WTC11 (cell line): ENCODE measurements around the gene EMP2. TPM values are rescaled to one million over a fixed set of nuclear protein-coding genes. Genes with fewer than 3 reads are reported as not detected.

ENCODE experiments used
- ATAC-seq: fragments of 200-7000 bp; cut with Tn5 transposase; 2 replicates; pipeline ENCODE4 v1.10.0; 2021; ENCODE audit warnings: mild to moderate bottlenecking, moderate library complexity
- CTCF ChIA-PET: fragments of 300-600 bp; sonication (Branson Sonifier 250); formaldehyde crosslinking; loops from one replicate; lab custom pipeline; 2021; ENCODE audit warnings: antibody characterized with exemption; lab: Charles Lee
- POLR2A ChIA-PET: fragments of 350-600 bp; sonication (Branson Sonifier 250); formaldehyde crosslinking; loops from one replicate; lab custom pipeline; 2021; ENCODE audit warnings: antibody characterized with exemption; lab: Charles Lee
- DNase-seq: peaks from one replicate; pipeline ENCODE4 v3.0.0; 2021; ENCODE audit warnings: low spot score
- H3K27ac Mint-ChIP-seq: 2 replicates; pipeline ENCODE4 v1.8.0; 2021; ENCODE audit warnings: mixed read lengths
- H3K27me3 Mint-ChIP-seq: 2 replicates; pipeline ENCODE4 v1.8.0; 2021; ENCODE audit warnings: low read depth, mild to moderate bottlenecking, moderate library complexity, mixed read lengths
- H3K36me3 Mint-ChIP-seq: 2 replicates; pipeline ENCODE4 v1.8.0; 2021; ENCODE audit warnings: mixed read lengths
- H3K4me1 Mint-ChIP-seq: 2 replicates; pipeline ENCODE4 v1.8.0; 2022; ENCODE audit warnings: mixed read lengths
- H3K4me3 Mint-ChIP-seq: 2 replicates; pipeline ENCODE4 v1.8.0; 2021; ENCODE audit warnings: mild to moderate bottlenecking, moderate library complexity, mixed read lengths
- H3K9me3 Mint-ChIP-seq: 2 replicates; pipeline ENCODE4 v1.8.0; 2021; ENCODE audit warnings: mixed read lengths
- FOXJ3 ChIP-seq: sonication (generic); formaldehyde crosslinking; IDR thresholded peaks from 2 replicates; pipeline ENCODE4 v1.9.0; 2021; ENCODE audit warnings: missing genetic modification reagents, mild to moderate bottlenecking, borderline replicate concordance
- GABPB1 ChIP-seq: sonication (generic); formaldehyde crosslinking; IDR thresholded peaks from 2 replicates; pipeline ENCODE4 v1.8.1; 2023; ENCODE audit warnings: mild to moderate bottlenecking, missing genetic modification reagents
- GRHL2 ChIP-seq: fragments of 250-450 bp; sonication (Bioruptor Pico); IDR thresholded peaks from 2 replicates; pipeline ENCODE4 v1.8.0; 2022; ENCODE audit warnings: mild to moderate bottlenecking, moderate library complexity; ENCODE audit not compliant: insufficient replicate concordance, severe bottlenecking
- GTF2I ChIP-seq: fragments of 250-450 bp; sonication (Bioruptor Pico); conservative IDR thresholded peaks from 2 replicates; pipeline ENCODE4 v1.4.0; 2021; ENCODE audit warnings: mild to moderate bottlenecking
- MYBL2 ChIP-seq: sonication (generic); formaldehyde crosslinking; IDR thresholded peaks from 2 replicates; pipeline ENCODE4 v1.8.1; 2023; ENCODE audit warnings: mild to moderate bottlenecking, moderate library complexity, missing genetic modification reagents
- SMAD4 ChIP-seq: sonication (generic); formaldehyde crosslinking; IDR thresholded peaks from 2 replicates; pipeline ENCODE4 v1.8.0; 2022; ENCODE audit warnings: mild to moderate bottlenecking, missing genetic modification reagents
- TP53 ChIP-seq: sonication (generic); formaldehyde crosslinking; IDR thresholded peaks from 2 replicates; pipeline ENCODE4 v1.8.1; 2023; ENCODE audit warnings: mild to moderate bottlenecking, missing genetic modification reagents
- ZNF121 ChIP-seq: sonication (generic); formaldehyde crosslinking; IDR thresholded peaks from 2 replicates; pipeline ENCODE4 v1.8.0; 2023; ENCODE audit warnings: missing genetic modification reagents
- total RNA-seq: library from RNA; stranded (reverse); gene quantifications from 3 replicates; pipeline ENCODE4 v1.2.3, GENCODE V29; 2021
- TF ChIP-seq, protein P1 (sequence below): sonication (generic); formaldehyde crosslinking; IDR thresholded peaks from 2 replicates; pipeline ENCODE4 v1.8.1; 2022; ENCODE audit warnings: mild to moderate bottlenecking, moderate library complexity, missing genetic modification reagents
- TF ChIP-seq, protein P2 (sequence below): sonication (generic); formaldehyde crosslinking; IDR thresholded peaks from 2 replicates; pipeline ENCODE4 v1.8.0; 2022; ENCODE audit warnings: mild to moderate bottlenecking, missing genetic modification reagents
- TF ChIP-seq, protein P3 (sequence below): sonication (generic); formaldehyde crosslinking; IDR thresholded peaks from 2 replicates; pipeline ENCODE4 v1.8.0; 2023; ENCODE audit warnings: missing genetic modification reagents
- TF ChIP-seq, protein P4 (sequence below): sonication (generic); formaldehyde crosslinking; IDR thresholded peaks from 2 replicates; pipeline ENCODE4 v1.8.1; 2023; ENCODE audit warnings: mild to moderate bottlenecking, missing genetic modification reagents, moderate library complexity
- TF ChIP-seq, protein P5 (sequence below): fragments of 250-450 bp; sonication (Bioruptor Pico); IDR thresholded peaks from 2 replicates; pipeline ENCODE4 v1.8.0; 2021; ENCODE audit warnings: mild to moderate bottlenecking

Gene EMP2
- total RNA-seq, 1 experiment from 2014 or later: 16.4 TPM

DNA sequence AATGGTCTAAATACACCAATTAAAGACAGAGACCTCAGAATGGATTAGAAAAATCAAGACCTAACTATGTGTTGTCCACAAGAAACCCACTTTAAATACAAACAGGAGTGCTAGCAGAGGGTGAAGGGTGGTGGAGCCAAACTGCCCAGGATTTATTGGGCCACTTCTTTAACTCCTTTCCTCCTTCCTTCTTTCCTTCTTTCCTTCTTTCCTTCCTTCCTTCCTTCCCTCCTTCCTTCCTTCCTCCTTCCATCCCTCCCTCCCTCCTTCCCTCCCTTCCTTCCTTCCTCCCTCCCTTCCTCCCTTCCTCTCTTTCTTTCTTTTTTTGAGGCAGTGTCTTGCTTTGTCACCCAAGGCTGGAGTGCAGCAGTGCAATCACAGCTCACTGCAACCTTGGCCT, 34.3 kb upstream of the EMP2 start (continued):
- TF ChIP-seq MYBL2 (no peak), FOXJ3 (CRISPR knock-in tag) (no peak), GTF2I (CRISPR knock-in tag) (no peak)
- TF ChIP-seq, protein P1, sequence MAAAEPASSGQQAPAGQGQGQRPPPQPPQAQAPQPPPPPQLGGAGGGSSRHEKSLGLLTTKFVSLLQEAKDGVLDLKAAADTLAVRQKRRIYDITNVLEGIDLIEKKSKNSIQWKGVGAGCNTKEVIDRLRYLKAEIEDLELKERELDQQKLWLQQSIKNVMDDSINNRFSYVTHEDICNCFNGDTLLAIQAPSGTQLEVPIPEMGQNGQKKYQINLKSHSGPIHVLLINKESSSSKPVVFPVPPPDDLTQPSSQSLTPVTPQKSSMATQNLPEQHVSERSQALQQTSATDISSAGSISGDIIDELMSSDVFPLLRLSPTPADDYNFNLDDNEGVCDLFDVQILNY (CRISPR knock-in tag): no peak
- TF ChIP-seq, protein P2, sequence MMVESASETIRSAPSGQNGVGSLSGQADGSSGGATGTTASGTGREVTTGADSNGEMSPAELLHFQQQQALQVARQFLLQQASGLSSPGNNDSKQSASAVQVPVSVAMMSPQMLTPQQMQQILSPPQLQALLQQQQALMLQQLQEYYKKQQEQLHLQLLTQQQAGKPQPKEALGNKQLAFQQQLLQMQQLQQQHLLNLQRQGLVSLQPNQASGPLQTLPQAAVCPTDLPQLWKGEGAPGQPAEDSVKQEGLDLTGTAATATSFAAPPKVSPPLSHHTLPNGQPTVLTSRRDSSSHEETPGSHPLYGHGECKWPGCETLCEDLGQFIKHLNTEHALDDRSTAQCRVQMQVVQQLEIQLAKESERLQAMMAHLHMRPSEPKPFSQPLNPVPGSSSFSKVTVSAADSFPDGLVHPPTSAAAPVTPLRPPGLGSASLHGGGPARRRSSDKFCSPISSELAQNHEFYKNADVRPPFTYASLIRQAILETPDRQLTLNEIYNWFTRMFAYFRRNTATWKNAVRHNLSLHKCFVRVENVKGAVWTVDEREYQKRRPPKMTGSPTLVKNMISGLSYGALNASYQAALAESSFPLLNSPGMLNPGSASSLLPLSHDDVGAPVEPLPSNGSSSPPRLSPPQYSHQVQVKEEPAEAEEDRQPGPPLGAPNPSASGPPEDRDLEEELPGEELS (CRISPR knock-in tag): no peak

DNA sequence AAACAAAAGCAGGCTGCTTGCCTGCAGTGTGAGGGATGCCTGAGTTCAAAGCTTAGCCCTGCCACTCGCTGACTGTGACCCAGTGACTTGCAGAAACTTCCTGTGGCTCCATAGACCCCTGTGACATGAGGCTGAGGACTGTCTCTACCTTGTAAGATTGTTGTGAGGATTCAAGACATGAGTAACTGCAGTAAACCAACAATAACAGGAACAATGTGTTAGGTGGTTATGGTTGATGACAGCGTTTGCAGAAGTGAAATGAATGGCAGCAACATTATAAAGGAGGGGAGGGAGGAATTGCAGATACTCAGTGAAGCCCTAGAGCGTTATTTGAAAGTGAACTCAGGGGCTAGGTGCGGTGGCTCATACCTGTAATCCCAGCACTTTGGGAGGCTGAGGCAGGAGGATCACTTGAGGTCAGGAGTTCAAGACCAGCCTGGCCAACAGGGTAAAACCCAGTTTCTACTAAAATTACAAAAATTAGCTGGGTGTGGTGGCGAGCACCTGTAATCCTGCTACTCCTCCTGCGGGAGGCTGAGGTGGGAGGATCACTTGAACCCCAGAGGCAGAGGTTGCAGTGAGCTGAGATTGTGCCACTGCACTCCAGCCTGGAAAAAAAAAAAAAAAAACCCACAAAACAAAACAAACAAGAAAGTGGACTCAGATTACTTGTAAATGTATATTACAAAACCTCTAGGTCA, 33.5 kb upstream of the EMP2 start:
- Mint-ChIP-seq H3K27me3 (peaks cover 8% of the 10 kb centered on the region), H3K4me1 (peaks cover 27% of the 10 kb centered on the region), H3K4me3 (no peak overlapping the region), H3K27ac (no peak overlapping the region), H3K36me3 (no peaks in the 10 kb centered on the region), H3K9me3 (no peaks in the 10 kb centered on the region)
- ChIA-PET POLR2A (no interaction called here), CTCF (no interaction called here)
- ATAC-seq (no peak), DNase-seq (no peak)
- TF ChIP-seq SMAD4 (no peak), MYBL2 (no peak), ZNF121 (no peak), GRHL2 (CRISPR knock-in tag) (no peak), GTF2I (CRISPR knock-in tag) (no peak), TP53 (CRISPR knock-in tag) (no peak)
- TF ChIP-seq, protein P1 (CRISPR knock-in tag): no peak
- TF ChIP-seq, protein P3, sequence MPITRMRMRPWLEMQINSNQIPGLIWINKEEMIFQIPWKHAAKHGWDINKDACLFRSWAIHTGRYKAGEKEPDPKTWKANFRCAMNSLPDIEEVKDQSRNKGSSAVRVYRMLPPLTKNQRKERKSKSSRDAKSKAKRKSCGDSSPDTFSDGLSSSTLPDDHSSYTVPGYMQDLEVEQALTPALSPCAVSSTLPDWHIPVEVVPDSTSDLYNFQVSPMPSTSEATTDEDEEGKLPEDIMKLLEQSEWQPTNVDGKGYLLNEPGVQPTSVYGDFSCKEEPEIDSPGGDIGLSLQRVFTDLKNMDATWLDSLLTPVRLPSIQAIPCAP (CRISPR knock-in tag): no peak
- TF ChIP-seq, protein P4, sequence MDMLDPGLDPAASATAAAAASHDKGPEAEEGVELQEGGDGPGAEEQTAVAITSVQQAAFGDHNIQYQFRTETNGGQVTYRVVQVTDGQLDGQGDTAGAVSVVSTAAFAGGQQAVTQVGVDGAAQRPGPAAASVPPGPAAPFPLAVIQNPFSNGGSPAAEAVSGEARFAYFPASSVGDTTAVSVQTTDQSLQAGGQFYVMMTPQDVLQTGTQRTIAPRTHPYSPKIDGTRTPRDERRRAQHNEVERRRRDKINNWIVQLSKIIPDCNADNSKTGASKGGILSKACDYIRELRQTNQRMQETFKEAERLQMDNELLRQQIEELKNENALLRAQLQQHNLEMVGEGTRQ (CRISPR knock-in tag): no peak

DNA sequence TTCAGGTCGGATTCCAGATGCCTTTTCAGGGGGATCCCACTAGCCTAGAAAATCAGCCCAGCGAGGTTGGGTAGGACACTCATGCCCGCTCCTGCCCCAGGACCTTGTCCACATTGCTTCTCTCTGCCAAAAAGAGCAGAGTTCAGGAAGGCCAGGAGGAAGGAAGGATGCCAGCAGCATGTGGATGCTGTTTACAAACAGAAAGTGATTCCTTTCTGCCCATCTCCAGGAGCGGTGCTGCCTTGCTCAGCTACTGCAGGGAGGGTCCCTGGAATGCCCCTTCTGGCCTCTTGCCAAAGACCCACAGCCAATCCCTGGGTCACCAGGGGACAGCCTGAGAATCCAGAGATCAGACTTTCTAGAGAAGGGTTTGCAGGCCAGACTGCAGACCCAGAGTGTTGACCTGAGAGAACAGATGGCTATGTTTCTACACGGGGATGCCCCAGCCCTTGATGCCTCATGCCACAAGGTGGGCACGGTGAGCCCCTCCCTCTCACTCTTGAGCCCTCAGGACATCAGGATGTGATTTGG, 32.3 kb upstream of the EMP2 start:
- Mint-ChIP-seq H3K27ac (no peak overlapping the region; the same call in 1 of the 2 replicates), H3K4me1 (peaks cover 17% of the 10 kb centered on the region), H3K4me3 (no peak overlapping the region), H3K27me3 (peaks cover 3% of the 10 kb centered on the region), H3K9me3 (no peaks in the 10 kb centered on the region), H3K36me3 (no peaks in the 10 kb centered on the region)
- TF ChIP-seq GABPB1 (CRISPR knock-in tag): no peak
- TF ChIP-seq, protein P5, sequence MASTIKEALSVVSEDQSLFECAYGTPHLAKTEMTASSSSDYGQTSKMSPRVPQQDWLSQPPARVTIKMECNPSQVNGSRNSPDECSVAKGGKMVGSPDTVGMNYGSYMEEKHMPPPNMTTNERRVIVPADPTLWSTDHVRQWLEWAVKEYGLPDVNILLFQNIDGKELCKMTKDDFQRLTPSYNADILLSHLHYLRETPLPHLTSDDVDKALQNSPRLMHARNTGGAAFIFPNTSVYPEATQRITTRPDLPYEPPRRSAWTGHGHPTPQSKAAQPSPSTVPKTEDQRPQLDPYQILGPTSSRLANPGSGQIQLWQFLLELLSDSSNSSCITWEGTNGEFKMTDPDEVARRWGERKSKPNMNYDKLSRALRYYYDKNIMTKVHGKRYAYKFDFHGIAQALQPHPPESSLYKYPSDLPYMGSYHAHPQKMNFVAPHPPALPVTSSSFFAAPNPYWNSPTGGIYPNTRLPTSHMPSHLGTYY (CRISPR knock-in tag): no peak
- DNase-seq (no peak), ATAC-seq (no peak)
- CTCF ChIA-PET: no interaction called here
- POLR2A ChIA-PET: no interaction called here
